Measurements from ENCODE around the gene E4F1.
"Not testable (repeated sequence)": the region's sequence is repeated elsewhere in the genome, so short reads cannot be mapped to it uniquely, and the experiment has no call there.

The E4F1 gene

GRCh38 chr16:2190002-2190658 is 33.3 kb upstream of the E4F1 start:
- DNase-seq: no peak

- peak; percentile 31 for DNase-seq
Measured at GRCh38 chr16:2190659-2191445, 32.5 kb upstream of the E4F1 start.

GRCh38 chr16:2191446-2191706 is 32.0 kb upstream of the E4F1 start:
- no peak for DNase-seq

- DNase-seq: peak; percentile 19
Measured at GRCh38 chr16:2194166-2194834, 29.1 kb upstream of the E4F1 start.

GRCh38 chr16:2194852-2195321 is 28.5 kb upstream of the E4F1 start:
- DNase-seq: peak; percentile 71

GRCh38 chr16:2195322-2196161 is 27.8 kb upstream of the E4F1 start:
- no peak for DNase-seq

GRCh38 chr16:2196162-2196980 is 27.0 kb upstream of the E4F1 start, which contains the start of gene CASKIN1:
Gene CASKIN1 (minus strand): TSS chr16:2196605. CDS start chr16:2196432, 173 bp downstream.
- peak; percentile 17 for DNase-seq

GRCh38 chr16:2196981-2197511 is 26.3 kb upstream of the E4F1 start:
- DNase-seq: no peak

GRCh38 chr16:2197765-2198164 is 25.6 kb upstream of the E4F1 start:
- no peak for DNase-seq

- no peak for DNase-seq
Measured at GRCh38 chr16:2198283-2198682, 25.1 kb upstream of the E4F1 start.

- DNase-seq: no peak
Measured at GRCh38 chr16:2199095-2199494, 24.3 kb upstream of the E4F1 start.

GRCh38 chr16:2199621-2200139 is 23.7 kb upstream of the E4F1 start:
- no peak for DNase-seq

- no peak for DNase-seq
Measured at GRCh38 chr16:2200313-2200712, 23.1 kb upstream of the E4F1 start.

GRCh38 chr16:2203119-2203688 is 20.2 kb upstream of the E4F1 start:
- not testable (repeated sequence) for DNase-seq

GRCh38 chr16:2204416-2205103 is 18.8 kb upstream of the E4F1 start:
- no peak for DNase-seq

GRCh38 chr16:2205104-2205966 is 18.1 kb upstream of the E4F1 start, which contains the start of gene MLST8:
Gene MLST8 (plus strand): TSS chr16:2205454. CDS start chr16:2206086, 632 bp downstream.
- DNase-seq: peak; percentile 84

- no peak for DNase-seq
Measured at GRCh38 chr16:2205967-2206313, 17.5 kb upstream of the E4F1 start.

- DNase-seq: no peak
Measured at GRCh38 chr16:2206420-2206779, 17.0 kb upstream of the E4F1 start.

- DNase-seq: no peak
Measured at GRCh38 chr16:2206780-2207433, 16.5 kb upstream of the E4F1 start.
